Mesenchymal stem cell (in vitro differentiated cells and primary cell): Measurements from ENCODE around the gene EFCAB6. TPM values are rescaled to one million over a fixed set of nuclear protein-coding genes. Genes with fewer than 3 reads are reported as not detected.

Experiments used
- DNase-seq: peaks from one replicate; pipeline ENCODE4 v3.0.0-alpha.2; 2013
- H2AFZ ChIP-seq: one replicate; pipeline ENCODE4 v1.6.1; 2013; ENCODE audit warnings: low read depth, mild to moderate bottlenecking, control low read depth, inconsistent platforms, low read length, moderate library complexity
- H2AK5ac ChIP-seq: 2 replicates; pipeline ENCODE4 v1.6.1; 2013; ENCODE audit warnings: low read length, moderate library complexity, mild to moderate bottlenecking, inconsistent platforms; ENCODE audit not compliant: severe bottlenecking
- H2BK120ac ChIP-seq: one replicate; pipeline ENCODE4 v1.6.1; 2013; ENCODE audit warnings: low read depth, mild to moderate bottlenecking, inconsistent platforms, low read length, moderate library complexity
- H2BK12ac ChIP-seq, 2 experiments: one replicate each; pipeline ENCODE4 v1.6.1; 2013; ENCODE audit warnings: inconsistent platforms in 2 of 2, low read length in 2 of 2, mild to moderate bottlenecking in 2 of 2, moderate library complexity in 2 of 2, control low read depth in 1 of 2
- H2BK15ac ChIP-seq: one replicate; pipeline ENCODE4 v1.6.1; 2013; ENCODE audit warnings: mild to moderate bottlenecking, low read depth, inconsistent platforms; ENCODE audit not compliant: poor library complexity, severe bottlenecking
- H2BK5ac ChIP-seq: 2 replicates; pipeline ENCODE4 v1.6.1; 2013; ENCODE audit warnings: low read depth, mild to moderate bottlenecking, low read length, control low read depth, inconsistent platforms; ENCODE audit not compliant: poor library complexity, severe bottlenecking
- H3K14ac ChIP-seq, 2 experiments: one replicate each; pipeline ENCODE4 v1.6.1; 2013; ENCODE audit warnings: inconsistent platforms in 2 of 2, low read length in 2 of 2, control low read depth in 1 of 2, mild to moderate bottlenecking in 1 of 2, moderate library complexity in 1 of 2
- H3K18ac ChIP-seq, 2 experiments: one replicate each; pipeline ENCODE4 v1.6.1; 2013; ENCODE audit warnings: inconsistent platforms in 2 of 2, low read length in 2 of 2, control low read depth in 1 of 2, low read depth in 1 of 2, mild to moderate bottlenecking in 1 of 2
- H3K23ac ChIP-seq, 2 experiments: one replicate each; pipeline ENCODE4 v1.6.1; 2013; ENCODE audit warnings: inconsistent platforms in 2 of 2, low read length in 2 of 2, mild to moderate bottlenecking in 2 of 2, moderate library complexity in 2 of 2, control low read depth in 1 of 2
- H3K27ac ChIP-seq: 2 replicates; pipeline ENCODE4 v1.5.1; 2013; ENCODE audit warnings: mild to moderate bottlenecking, moderate library complexity, low read length, control low read depth, inconsistent platforms; ENCODE audit not compliant: poor library complexity, severe bottlenecking
- H3K27me3 ChIP-seq, 2 experiments: 2 replicates each; pipeline versions ENCODE4 v1.6.1 to v1.7.0; 2013; ENCODE audit warnings: low read length in 2 of 2, mild to moderate bottlenecking in 2 of 2, moderate library complexity in 2 of 2, control low read depth in 1 of 2, inconsistent platforms in 1 of 2; ENCODE audit not compliant: control insufficient read depth in 1 of 2, insufficient read depth in 1 of 2
- H3K36me3 ChIP-seq, 2 experiments: 2 replicates each; pipeline versions ENCODE4 v1.6.1 to v1.7.0; 2013; ENCODE audit warnings: low read length in 2 of 2, control low read depth in 1 of 2, inconsistent platforms in 1 of 2, low read depth in 1 of 2, mild to moderate bottlenecking in 1 of 2; ENCODE audit not compliant: insufficient read depth in 2 of 2, control insufficient read depth in 1 of 2
- H3K4ac ChIP-seq, 2 experiments: one replicate each; pipeline ENCODE4 v1.6.1; 2013; ENCODE audit warnings: inconsistent platforms in 2 of 2, low read length in 2 of 2, mild to moderate bottlenecking in 2 of 2, moderate library complexity in 2 of 2, control low read depth in 1 of 2, low read depth in 1 of 2
- H3K4me1 ChIP-seq: 2 replicates; pipeline ENCODE4 v1.6.1; 2013; ENCODE audit warnings: low read depth, low read length, control low read depth; ENCODE audit not compliant: control insufficient read depth, insufficient read depth
- H3K4me2 ChIP-seq: 2 replicates; pipeline ENCODE4 v1.6.1; 2013; ENCODE audit warnings: low read length, mild to moderate bottlenecking, inconsistent platforms; ENCODE audit not compliant: poor library complexity, severe bottlenecking
- H3K4me3 ChIP-seq, 2 experiments: 2 replicates each; pipeline versions ENCODE4 v1.5.1 to v1.7.0; 2013; ENCODE audit warnings: low read length in 2 of 2, mild to moderate bottlenecking in 2 of 2, control low read depth in 1 of 2, low read depth in 1 of 2; ENCODE audit not compliant: insufficient read depth in 1 of 2
- H3K79me1 ChIP-seq: replicated peaks from 2 replicates; pipeline ENCODE4 v1.6.1; 2013; ENCODE audit warnings: mild to moderate bottlenecking, control low read depth, low read length, inconsistent platforms; ENCODE audit not compliant: poor library complexity, severe bottlenecking
- H3K9ac ChIP-seq: 2 replicates; pipeline ENCODE4 v1.7.0; 2013; ENCODE audit warnings: mild to moderate bottlenecking, low read length, moderate library complexity
- H3K9me3 ChIP-seq: 2 replicates; pipeline ENCODE4 v1.7.0; 2013; ENCODE audit warnings: mild to moderate bottlenecking, low read length; ENCODE audit not compliant: control insufficient read depth
- H4K8ac ChIP-seq: one replicate; pipeline ENCODE4 v1.6.1; 2013; ENCODE audit warnings: inconsistent platforms, mild to moderate bottlenecking, low read length, moderate library complexity
- H4K91ac ChIP-seq: one replicate; pipeline ENCODE4 v1.6.1; 2013; ENCODE audit warnings: mild to moderate bottlenecking, low read length, inconsistent platforms
- WGBS: methylation state at CpG from one replicate; pipeline ENCODE4 v1.1.7; 2013; ENCODE audit warnings: mixed read lengths; 5-methylcytosine and 5-hydroxymethylcytosine counted together
- small RNA-seq: library from polyadenylated mRNA; stranded (forward); fragments of <200 nt; extraction: miRNeasy Mini kit (QIAGEN cat#:217004); gene quantifications from one replicate; pipeline ENCODE3, GENCODE V24; 2013; ENCODE audit warnings: low read depth

The EFCAB6 gene

GRCh38 chr22:43481568-43482317 is 330.4 kb downstream of the EFCAB6 start:
- Histone ChIP-seq H3K4ac (no peak overlapping the region), H2AK5ac (no peak overlapping the region), H3K18ac (no peak overlapping the region), H2BK15ac (no peak overlapping the region), H2BK120ac (no peak overlapping the region), H3K9me3 (no peaks in the 10 kb centered on the region), H3K79me1 (no peaks in the 10 kb centered on the region), H3K4me2 (no peak overlapping the region), H2BK5ac (no peak overlapping the region), H3K23ac (no peak overlapping the region), H3K27ac (no peak overlapping the region), H3K4me1 (no peaks in the 10 kb centered on the region), H2AFZ (no peak overlapping the region), H4K91ac (no peak overlapping the region), H3K4me3 (no peak overlapping the region), H3K27me3 (peaks cover 0 to 28% of the 10 kb centered on the region in 2 experiments), H3K36me3 (no peaks in the 10 kb centered on the region), H2BK12ac (no peak overlapping the region), H3K14ac (no peak overlapping the region), H4K8ac (no peak overlapping the region), H3K9ac (no peak overlapping the region)
- 44% methylated on average over 18 of the region's 18 CpGs for WGBS
- DNase-seq = no peak

- H4K91ac ChIP-seq = no peak overlapping the region
- H3K4me1 ChIP-seq = no peaks in the 10 kb centered on the region
- H2AK5ac ChIP-seq = no peak overlapping the region
- H3K4me2 ChIP-seq = no peak overlapping the region
- no peak overlapping the region for H2BK120ac ChIP-seq
- H3K27ac ChIP-seq = no peak overlapping the region
- WGBS = 83% methylated on average over 7 of the region's 7 CpGs
- no peaks in the 10 kb centered on the region for H3K79me1 ChIP-seq
- no peak overlapping the region for H3K4ac ChIP-seq
- H3K9ac ChIP-seq = no peak overlapping the region
- DNase-seq = no peak
- H2AFZ ChIP-seq = no peak overlapping the region
- no peak overlapping the region for H3K18ac ChIP-seq
- no peak overlapping the region for H3K23ac ChIP-seq
- no peaks in the 10 kb centered on the region for H3K9me3 ChIP-seq
- peaks cover 0 to 22% of the 10 kb centered on the region in 2 experiments for H3K27me3 ChIP-seq
- H2BK15ac ChIP-seq = no peak overlapping the region
- H4K8ac ChIP-seq = no peak overlapping the region
- no peak overlapping the region for H3K4me3 ChIP-seq
- no peak overlapping the region for H2BK12ac ChIP-seq
- H3K36me3 ChIP-seq = no peaks in the 10 kb centered on the region
- no peak overlapping the region for H3K14ac ChIP-seq
- no peak overlapping the region for H2BK5ac ChIP-seq
These were observed 332.1 kb downstream of the EFCAB6 start for GRCh38 chr22:43479962-43480361.

- Histone ChIP-seq H2AK5ac (no peak overlapping the region), H3K23ac (no peak overlapping the region), H3K4me2 (no peak overlapping the region), H2AFZ (no peak overlapping the region), H3K4ac (no peak overlapping the region), H4K91ac (no peak overlapping the region), H3K4me1 (peaks cover 1% of the 10 kb centered on the region), H4K8ac (no peak overlapping the region), H3K18ac (no peak overlapping the region), H3K9me3 (no peaks in the 10 kb centered on the region), H3K4me3 (no peak overlapping the region), H3K9ac (no peak overlapping the region), H3K36me3 (no peaks in the 10 kb centered on the region), H3K79me1 (no peaks in the 10 kb centered on the region), H2BK5ac (no peak overlapping the region), H3K14ac (no peak overlapping the region), H2BK15ac (no peak overlapping the region), H2BK120ac (no peak overlapping the region), H3K27ac (no peak overlapping the region), H3K27me3 (peaks cover 2 to 22% of the 10 kb centered on the region in 2 experiments), H2BK12ac (no peak overlapping the region)
- 51% methylated on average over 5 of the region's 7 CpGs for WGBS
- no peak for DNase-seq
These were observed 332.7 kb downstream of the EFCAB6 start for GRCh38 chr22:43479301-43479950.

Small RNA genes lying within 50 kb of the gene (small RNA-seq; reads per million reads assigned to genes)
- gene HMGN2P9 = not detected
